CD4-positive, alpha-beta T cell treated with Interleukin-21 for 1 hour (primary cell): Measurements from ENCODE around the gene ZNF644.

Experiments
- DNase-seq: peaks from one replicate; pipeline ENCODE4 v3.0.0-alpha.2; 2020

Gene ZNF644

DNA sequence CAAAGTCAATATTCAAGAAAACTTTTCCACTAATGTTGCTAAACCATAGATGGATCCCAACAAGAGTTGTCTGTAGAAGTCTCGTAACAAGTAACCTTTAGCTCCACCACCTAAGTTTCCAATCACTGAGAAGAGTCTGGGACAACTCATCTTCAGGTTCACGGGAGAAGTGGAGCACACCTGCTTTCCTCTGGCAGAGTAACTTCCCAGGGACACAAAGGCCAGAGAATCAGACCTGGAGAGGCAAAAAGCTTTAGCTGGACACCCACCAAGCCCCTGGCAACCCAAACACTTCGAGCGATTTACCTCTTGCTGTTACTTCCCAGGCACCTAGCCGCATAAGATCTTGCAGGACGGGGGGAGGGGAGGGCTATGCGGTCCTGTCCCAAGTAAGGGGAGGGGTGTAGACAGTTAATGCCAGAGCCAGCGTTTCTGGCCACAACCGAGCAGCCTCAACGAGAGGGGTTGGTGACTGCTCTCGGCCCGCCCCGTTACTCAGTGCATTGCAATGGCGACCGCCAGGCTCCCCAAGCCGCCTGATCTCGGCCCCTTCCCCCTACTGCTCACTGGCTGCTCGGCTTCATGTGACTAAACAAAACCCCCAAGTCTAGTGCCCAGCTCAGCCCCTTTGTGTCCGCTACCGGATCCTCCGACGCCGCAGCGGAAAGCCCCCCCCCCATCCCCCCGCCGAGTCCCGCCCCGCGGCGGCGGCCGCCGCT, 709 bp downstream of the ZNF644 start:
- peak; percentile 84 for DNase-seq

DNA sequence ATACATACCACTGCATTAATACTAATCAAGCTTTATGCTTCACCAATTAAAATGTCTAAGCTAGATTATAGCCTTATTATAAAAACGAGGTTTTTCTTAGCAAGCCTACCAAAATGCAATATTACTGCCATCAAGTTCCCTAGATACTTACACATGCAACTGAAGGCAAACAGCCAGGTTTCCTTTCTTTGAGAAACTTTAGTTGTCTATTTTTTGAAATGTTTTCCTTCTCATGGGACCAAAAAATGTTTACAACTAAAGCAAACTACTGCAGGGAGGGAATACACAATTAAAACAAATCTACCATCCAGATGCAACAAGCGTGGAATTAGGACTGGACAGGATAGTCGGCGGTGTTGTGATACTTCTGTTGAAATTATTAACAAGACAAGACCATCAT, 1.3 kb downstream of the ZNF644 start:
- no peak for DNase-seq

DNA sequence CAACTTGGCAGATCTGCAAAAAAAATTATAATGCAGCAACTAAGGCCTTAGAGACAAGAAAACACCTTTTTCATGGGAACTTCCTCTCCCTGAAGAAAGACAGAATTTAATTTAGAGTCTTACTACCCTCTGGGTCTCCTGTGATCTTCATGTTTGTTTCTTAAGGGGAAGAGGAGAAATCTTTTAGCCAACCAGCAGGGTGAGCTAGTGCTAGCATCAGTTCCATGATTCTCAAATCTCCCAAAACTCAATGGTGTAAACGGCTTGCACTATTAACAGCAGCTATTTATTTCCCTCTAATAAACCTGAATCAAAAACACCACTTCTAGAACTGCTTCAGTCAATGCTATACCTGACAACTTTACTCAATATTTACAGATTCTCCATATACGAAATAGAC, 3.8 kb downstream of the ZNF644 start:
- DNase-seq = peak; percentile 37

DNA sequence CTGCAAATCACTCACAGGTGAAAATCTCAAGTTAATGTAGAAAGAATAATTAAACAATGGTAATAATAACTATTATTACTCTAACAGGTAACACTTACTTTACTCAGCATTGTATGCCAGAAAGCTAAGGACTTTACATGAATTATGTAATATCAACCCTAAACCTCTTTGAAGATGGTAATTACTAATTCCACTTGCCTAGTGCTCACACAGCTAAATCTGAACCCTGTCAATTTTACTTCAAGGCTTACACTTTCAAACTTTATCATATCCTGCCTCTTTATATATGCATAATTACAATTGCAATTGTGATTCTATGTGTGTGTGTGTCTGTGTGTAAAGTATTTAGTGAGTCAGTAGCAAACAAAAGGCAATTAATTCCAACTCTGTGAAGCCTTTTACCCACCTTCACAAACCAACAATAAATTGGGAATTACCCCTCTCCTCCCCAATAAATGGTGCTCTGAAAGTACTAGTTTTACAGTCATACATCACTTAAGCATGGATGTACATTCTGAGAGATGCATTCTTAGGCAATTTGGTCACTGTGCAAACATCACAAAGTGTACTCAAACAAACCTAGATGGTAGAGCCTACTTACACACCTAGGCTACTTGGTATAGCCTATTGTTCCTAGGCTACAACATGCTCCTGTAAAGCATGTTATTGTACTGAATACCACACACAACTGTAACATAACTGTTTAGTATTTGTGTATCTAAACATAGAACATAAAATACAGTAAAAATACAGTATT, 5.9 kb downstream of the ZNF644 start:
- DNase-seq = no peak

DNA sequence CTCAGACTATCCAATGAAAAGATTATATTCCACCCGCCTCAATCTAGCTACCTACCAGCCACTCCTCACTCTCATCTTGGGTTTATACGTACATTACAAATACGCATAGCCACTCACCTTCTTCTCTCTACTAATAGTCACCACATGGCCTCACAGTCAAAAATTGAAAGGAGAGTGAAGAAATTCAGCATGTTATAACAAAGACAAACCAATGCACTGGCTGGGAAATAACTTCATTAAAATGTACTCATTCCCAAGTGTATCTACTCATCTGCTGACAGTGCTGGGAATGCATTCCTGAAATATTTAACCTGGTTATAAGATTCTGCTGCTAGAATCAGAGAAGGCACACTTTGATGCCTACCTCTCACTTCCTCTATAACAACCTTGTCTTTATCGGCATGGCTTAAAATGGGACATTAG, 6.5 kb downstream of the ZNF644 start:
- DNase-seq = no peak

DNA sequence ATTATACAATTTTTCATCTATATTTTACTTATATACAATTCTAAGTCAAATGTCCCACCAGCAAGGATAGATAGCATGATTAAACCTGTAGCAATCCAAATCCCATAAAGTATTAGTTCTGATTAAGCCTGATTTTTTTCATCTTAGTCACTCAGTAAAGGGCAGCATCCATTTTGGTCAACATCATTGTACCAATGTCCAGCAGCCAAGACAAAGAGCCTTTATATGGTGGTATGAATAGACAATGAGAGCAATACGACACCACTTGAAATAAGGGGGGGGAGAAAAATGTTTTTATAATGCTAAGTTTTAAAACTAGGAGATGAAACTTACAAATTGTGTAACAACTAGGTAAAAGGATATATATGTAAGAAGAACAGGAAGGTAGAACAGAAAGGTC, 7.4 kb downstream of the ZNF644 start:
- DNase-seq = no peak

DNA sequence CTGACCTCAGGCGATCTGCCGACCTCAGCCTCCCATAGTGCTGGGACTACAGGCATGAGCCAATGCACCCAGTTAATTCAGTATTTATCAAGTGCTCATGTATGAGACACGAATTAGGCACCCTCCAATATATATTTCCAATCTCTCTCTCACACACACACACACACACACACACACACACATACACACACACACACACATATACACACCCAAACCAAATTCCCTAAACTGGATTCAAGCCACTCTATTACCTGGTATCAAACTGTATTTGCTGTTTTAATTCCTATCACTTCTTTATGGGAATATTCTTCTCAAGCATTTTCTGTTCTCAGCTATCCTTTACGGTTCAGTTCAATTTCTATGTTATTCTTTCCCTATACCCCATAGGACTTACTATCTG, 8.5 kb downstream of the ZNF644 start:
- DNase-seq = no peak

DNA sequence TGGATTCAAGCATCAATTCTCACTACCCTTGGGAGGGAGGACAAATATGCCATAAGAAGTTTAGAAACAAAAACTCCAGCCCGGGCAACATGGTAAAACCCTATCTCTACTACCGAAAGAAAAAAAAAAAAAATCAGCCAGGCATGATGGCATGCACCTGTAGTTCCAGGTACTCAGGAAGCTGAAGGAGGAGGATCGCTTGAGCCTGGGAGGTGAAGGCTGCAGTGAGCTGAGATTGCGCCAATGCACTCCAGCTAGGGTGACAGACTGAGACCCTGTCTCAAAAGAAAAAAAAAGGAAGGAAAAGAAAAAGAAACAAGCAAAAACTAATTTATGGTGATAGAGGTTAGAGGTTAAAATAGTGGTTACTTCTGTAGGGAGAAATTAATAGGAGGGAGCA, 9.6 kb downstream of the ZNF644 start:
- DNase-seq = no peak

DNA sequence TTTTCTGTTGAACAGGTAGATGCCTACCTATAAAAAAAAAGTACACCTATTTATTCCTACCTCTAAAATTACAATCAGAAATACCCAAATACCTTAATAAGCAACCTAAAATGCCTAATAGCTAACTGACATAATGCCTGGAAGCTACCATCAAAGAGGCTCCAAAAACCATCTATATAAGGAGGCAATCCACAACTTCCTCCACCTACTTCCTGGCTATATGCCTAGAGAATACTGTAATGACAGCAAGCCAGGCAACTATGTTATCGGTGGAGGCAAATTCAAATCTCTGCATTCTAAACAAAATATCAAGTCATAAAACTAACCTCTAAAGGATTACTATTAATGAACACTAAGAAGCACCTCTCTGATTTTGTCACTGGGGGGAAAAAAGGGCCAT, 10.1 kb downstream of the ZNF644 start:
- no peak for DNase-seq

DNA sequence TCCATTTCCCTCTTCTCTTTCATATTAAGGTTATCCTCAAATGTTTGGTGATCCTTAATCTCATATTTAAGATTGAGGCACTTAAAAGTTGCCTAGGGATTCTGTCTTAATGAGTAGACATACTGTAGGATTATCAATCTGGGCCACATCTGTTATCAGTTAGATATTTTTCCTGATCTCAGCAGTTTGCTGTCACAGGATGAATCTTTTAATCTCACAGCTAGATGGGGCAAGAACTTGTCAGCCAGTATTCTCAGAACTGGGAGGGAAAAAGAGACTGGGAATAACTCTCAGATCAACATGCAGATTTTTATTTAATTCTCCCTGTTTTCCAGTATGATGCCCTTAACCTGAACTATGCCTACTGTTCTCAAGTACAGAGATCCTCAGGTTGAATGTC, 14.0 kb downstream of the ZNF644 start:
- no peak for DNase-seq

DNA sequence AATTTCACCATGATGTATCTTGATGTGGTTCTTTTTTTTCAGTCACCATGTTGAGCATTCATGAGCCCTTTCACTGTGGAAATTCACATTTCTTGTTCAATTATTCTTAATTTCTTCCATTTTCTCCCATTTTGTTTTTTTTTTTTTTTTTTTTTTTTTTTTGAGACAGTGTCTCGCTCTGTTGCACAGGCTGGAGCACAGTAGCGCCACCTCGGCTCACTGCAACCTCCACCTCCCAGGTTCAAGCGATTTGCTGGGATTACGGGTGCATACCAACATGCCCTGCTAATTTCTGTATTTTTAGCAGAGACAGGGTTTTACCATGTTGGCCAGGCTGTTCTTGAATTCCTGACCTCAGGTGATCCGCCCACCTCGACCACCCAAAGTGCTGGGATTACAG, 14.7 kb downstream of the ZNF644 start:
- DNase-seq = no peak

DNA sequence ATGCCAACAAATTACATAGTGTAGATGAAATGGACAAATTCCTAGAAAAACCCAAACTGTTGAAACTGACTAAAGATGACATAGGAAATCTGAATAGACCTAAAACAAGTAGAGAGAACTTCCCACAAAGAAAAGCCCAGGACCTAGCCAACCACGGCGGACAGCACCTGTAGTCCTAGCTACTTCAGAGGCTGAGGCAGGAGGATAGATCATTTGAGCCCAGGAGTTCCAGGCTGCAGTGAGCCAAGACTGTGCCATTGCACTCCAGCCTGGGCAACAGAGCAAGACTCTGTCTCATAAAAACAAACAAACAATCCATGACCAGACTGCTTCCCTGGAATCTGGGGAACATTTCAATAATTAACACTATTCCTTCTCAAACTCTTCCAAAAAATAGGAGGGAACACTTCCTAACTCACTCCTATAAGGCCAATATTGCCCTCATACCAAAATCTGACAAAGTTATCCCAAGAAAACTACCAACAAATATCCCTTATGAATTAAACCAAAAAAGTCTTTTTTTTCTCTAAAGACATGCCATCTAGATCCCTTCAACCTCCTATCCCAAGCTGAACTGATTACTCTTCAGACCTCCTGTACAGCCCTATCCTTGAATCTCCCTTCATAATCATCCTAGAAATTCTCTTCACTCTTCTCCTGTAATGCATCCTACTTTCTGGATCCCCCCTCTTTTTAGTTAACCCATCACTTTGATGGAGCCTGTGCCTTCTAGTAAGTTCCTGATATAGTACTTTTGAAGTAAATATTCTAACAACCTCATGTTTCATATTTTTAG, 15.5 kb downstream of the ZNF644 start:
- DNase-seq = no peak

DNA sequence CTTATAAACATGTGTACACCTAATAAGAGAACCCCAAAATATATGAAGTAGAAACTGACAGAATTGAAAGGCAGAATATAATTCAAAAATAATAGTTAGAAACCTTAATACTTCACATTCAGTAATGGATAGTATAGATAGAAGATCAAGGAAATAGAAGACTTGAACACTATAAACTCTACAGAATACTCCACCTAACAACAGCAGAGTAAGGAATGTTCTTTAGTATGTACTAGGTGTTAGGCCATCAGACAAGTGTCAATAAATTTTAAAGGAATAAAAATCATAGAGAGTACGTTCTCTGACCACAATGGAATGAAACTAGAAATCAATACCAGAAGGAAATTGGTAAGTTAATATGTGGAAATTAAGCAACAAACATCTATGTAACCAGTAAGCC, 16.6 kb downstream of the ZNF644 start:
- no peak for DNase-seq

DNA sequence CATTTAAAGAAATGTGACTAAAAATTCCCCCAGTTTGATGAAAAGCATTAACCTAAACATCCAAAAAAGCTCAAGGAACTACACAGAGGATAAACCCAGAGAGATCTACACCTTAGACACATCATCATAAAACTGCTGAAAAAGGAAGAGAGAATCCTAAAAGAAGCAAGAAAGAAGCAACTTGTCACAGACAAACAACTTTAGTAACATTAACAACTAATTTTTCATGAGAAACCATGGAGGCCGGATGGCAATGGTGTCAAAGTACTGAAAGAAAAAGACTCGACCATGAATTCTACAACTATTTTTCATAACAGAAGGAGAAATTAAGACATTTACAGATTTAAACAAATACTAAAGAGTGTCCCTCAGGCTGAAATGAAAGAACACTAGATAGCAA, 17.7 kb downstream of the ZNF644 start:
- DNase-seq = no peak

DNA sequence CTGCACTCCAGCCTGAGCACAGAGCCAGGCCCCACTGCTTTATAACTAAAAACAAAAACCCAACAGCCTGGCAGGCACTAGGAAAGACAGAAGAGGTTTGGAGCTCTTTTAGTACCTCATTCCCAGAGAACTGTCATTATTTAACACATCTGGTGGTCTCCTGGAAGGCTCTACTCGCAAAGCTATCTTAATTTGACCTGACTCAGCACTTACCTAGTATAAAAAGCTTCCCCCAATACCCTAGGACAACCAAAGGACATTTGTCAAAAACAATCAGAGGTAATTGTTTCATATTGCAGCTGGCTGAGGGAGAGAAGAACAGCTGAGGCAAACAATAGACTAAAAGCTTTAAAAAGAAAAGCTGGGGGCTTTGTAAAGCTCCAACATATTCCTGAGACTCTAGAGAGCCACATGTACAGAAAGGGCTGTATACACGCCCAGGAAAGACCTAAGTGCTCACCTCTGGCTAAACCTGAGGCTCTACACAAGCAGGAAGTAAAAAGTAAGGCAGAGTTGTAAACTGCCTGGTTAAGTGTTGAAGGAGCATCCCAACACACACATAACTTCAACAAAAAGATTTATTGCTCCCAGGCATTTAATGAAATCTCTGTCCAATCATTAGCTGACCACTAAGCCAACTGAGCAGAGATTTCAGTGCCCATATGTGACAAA, 25.0 kb downstream of the ZNF644 start:
- DNase-seq = no peak

DNA sequence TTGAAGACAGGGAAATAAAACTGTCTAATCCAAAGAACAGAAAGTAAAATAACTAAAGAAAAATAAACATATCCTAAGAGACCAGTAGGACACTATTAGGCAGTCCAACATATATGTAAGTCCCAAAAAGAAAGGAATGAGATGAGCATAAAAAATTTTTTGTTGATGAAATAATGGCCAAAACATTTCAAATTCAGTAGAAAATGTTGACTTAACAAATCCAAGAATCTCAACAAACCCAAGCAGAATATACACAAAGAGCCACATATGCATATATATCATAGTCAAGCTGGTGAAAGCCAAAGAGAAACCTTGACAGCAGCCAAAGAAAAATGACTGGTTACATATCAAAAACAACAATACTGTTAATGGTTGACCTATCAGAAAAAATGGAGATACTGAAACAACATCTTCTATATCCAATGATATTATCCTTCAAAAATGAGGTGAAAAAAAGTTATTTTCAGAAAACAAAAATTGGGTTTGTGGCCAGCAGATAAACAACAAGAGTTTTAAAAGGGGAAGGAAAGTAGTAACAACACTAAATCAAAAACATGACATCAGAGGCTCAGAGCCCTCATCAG, 26.4 kb downstream of the ZNF644 start:
- DNase-seq = no peak

DNA sequence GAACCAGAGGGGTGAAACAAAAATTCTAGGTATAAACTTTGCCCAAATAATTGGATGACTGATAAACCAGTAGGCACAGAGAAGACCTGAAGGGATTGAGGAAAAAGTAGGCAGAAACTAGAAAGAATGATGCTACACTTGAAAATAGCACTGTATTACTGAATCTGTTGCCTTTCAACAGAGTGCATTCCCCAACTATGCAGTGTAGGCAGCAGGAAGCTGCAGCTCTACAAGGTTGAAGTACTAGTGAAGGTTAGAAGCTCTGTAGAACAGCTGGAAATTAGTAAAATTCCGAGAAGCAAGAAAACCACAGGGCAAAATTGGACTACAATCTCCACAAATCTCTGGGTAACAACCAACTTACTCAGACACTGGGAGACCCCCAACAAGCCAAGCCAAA, 27.4 kb downstream of the ZNF644 start:
- DNase-seq = no peak

DNA sequence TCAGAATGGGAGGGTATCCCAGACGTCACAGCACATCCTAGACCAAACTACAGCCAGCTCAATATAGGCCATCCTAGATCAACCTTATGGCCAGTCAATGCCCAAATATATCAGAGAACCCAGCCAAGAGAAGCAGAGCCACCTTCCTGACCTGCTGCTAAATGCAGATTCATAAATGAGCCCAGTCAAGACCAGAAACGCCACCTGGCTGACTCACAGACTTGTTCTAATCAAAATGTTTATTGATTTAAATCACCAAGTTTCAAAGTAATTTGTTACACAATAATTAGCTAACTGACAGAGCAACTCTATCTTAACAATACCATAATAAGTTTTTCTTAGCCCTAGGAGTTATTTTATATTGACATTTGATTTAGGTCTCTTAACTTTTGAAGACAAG, 28.6 kb downstream of the ZNF644 start:
- no peak for DNase-seq

DNA sequence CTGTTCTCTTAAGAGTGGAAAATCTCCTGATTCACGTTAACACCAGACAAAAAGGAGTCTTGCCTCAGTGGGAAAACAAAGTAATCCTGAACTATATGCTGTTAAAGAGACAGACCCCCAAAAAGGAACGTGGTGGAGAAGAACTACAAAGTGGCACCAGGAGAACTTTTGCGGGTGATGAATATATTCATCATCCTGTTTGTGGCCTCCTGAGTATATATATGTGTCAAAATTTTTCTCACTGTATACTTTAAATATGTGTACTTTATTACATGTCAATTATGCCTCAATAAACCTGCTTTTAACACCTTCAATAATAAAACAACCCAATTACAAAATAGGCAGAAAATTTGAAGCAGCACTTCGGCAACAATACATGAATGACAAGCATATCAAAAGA, 31.1 kb downstream of the ZNF644 start:
- no peak for DNase-seq

DNA sequence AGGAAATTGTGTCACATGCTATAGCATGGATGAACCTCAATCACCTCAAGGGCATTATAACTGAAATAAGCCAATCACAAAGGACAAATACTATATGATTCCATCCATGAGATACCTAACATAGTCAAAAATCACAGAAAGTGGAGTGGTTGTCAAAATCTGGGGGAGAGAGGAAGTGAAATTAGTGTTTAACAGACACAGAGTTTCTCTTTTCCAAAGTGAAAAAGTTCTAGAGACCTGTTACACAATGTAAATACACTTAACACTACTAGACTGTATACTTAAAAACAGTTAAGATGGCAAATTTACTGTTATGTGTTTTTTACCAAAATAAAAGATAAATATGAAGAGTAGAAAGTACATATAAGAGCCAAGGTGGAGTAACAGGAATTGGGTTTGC, 31.8 kb downstream of the ZNF644 start:
- no peak for DNase-seq

DNA sequence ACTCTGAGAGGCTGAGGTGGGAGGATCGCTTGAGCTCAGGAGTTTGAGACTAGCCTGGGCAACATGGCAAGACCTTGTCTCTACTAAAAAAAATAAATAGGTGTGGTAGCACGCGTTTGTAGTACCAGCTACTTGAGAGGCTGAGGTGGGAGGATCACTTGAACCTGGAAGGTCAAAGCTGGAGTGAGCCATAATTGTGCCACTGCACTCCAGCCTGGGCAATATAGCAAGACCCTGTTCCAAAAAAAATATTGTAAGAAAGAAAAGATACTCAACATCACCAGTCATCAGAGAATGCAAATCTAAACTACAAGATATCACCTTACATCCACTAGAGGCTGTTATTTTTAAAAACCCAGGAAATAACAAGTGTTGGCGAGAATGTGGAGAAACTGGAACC, 32.5 kb downstream of the ZNF644 start:
- no peak for DNase-seq

DNA sequence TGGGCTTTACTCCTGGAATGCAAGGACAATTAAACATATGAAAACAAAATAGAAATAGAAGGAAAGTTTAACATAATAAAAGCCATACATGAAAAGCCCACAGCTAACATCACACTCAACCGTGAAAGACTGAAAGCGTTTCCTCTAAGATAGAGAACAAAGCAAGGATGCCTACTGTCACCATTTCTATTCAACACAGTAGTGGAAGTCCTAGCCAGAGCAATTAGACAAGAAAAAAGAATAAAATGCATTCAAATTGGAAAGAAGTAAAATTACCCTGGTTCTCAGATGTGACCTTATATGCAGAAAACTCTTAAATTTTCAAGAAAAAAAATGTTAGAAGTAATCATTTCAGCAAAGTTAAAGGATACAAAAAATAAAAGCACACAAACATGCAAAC, 34.0 kb downstream of the ZNF644 start:
- DNase-seq = no peak

DNA sequence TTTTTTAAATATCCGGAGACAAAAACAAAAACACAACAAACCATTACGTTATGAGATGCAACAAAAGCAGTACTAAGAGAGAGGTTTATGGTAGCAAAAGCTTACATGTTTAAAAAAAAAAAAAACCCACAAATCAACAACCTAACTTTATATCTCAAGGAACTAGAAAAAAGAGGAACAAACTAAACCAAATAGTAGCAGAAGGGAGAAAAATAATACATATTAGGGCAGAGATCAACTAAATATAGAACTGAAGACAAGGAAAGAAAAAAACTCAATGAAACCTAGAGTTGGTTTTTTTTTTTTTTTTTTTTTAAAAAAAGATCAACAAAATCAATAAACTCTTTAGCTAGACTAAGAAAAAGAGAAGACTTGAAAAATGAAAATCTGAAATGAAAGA, 34.9 kb downstream of the ZNF644 start:
- DNase-seq = no peak
